Stimulated activated CD4-positive, alpha-beta T cell treated with anti-CD3 and anti-CD28 coated beads, Interleukin-12 subunit alpha, Interleukin-12 subunit beta, amount 100 ng/mL, for 24 hours (primary cell): ENCODE measurements around the gene CRISP1.
"Not testable (repeated sequence)": the region's sequence is repeated elsewhere in the genome, so short reads cannot be mapped to it uniquely, and the experiment has no call there.

Experiments used
- DNase-seq, 2 experiments: peaks; one replicate each; pipeline ENCODE4 v3.0.0-alpha.2; 2020; ENCODE audit warnings: low read depth in 2 of 2

CRISP1 gene, protein sequence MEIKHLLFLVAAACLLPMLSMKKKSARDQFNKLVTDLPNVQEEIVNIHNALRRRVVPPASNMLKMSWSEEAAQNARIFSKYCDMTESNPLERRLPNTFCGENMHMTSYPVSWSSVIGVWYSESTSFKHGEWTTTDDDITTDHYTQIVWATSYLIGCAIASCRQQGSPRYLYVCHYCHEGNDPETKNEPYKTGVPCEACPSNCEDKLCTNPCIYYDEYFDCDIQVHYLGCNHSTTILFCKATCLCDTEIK

GRCh38 chr6:49866485-49866943 is at the start of gene CRISP1:
Gene CRISP1, minus strand, starts transcription at chr6:49866535. Its CDS starts 9,135 bp downstream, at chr6:49857400.
- no peak for DNase-seq

- DNase-seq, result no peak
These were observed 48.7 kb upstream of the CRISP1 start for GRCh38 chr6:49915035-49915434.

DNA sequence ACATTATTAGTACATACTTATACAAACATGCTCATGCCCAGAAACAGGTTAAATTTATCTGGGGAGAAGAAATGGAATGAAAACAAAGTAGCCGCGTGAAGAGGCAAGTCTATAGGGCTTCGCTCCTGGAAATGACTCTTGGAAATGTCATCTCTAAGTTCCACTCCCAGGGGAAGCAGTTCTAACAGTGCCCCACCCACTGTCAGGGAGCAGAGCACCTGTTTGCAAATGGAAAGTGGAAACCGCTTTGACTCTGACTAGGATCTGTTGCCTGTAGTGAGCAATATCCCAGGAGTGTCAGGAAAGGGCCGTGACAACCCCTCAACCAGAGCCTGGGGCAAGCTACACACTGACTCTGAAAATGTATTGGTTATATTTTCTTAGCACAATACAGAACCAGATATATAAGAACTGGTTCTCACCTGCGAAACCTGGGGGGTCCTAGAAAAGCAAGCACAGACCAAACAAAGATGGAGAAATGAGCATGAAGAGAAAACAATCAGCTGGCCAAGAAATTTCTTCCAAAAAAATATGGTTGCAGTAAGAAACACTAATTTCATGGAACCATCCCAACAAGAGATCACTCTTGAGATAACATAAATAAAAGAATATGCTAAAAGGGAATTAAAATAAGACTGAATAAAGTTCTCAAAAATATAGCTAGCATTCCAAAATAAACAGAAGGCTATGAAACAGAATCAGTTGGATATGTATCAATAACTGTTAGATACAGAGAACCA is 47.5 kb upstream of the CRISP1 start:
- DNase-seq, result no peak

DNA sequence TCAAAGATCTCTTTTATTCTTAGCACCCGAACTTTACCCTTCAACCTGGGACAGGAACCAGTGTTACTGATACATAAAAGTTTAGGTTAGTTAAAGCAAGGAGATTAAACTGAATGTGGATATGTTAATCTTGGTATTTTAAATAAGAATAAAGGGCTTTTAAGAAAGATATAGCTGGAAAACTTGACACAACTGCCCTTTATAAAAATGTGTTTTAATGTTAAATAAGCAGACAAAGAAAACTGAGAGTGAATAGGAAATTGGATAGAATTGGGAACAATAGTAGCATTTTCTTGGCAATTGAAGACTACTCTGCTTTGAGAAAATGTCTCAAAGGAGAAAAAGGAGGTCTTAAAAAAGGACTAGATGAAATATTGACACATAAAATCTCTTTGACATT is 45.9 kb upstream of the CRISP1 start:
- DNase-seq, result no peak

- no peak for DNase-seq
These were observed 44.9 kb upstream of the CRISP1 start for GRCh38 chr6:49911252-49911651.

DNA sequence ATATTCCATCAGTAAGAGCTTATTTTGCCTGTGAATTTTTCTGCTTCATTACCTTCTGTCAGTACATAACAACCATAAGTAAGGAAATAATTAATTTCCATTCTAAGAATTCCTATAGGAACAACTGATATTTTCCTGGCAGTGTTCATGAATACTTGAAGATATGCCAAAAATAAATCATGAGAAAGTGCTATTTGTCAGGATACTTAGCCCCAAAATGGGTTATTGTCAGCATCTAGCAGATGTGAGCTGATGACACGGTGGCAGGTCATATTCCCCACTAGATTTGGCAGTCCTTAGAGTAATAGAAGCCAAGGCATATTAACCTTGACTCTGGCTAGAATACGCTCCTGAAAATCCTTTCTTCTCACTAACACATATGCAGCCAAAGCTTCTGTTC is 43.2 kb upstream of the CRISP1 start:
- DNase-seq, result no peak

- no peak for DNase-seq
These were observed 40.2 kb upstream of the CRISP1 start for GRCh38 chr6:49906526-49906925.

DNA sequence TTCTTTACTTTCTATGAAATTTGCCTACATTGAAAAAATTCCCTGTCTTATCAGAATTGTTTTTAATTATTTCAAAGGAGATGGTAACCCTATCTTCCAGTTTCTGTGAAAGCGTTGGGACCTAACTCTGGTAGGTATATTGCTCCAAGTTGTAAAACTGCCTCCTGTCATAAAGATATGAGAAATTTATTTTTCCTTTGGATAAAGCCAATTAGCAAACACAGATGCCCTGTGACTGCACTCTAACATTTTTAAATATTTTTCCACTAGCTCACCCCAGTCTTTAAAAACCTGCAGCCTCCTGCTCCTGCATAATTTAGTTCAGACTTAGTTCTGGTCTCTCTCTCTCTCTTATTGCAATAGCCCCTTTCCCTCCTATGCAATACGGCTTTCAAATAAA is 39.0 kb upstream of the CRISP1 start:
- no peak for DNase-seq

DNA sequence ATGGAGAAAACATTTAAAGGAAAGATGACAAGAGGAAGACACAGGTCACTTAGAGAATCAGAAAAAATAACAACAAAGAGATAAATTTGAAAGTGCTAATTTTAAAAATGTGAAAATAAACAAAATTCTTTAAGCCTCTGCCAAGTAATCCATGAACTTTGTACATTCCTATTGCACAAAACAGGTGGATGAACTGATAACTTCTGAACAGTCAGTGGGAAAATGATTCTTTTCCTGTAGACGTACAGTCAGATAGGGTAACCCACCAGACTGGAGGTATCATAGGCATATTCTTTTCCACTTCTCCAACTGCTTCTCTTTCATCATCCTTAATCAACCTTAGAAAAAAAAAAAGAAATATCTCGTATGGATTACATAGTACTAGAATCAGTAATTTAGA is 36.5 kb upstream of the CRISP1 start:
- no peak for DNase-seq

- DNase-seq, result no peak
These were observed 32.7 kb upstream of the CRISP1 start for GRCh38 chr6:49898904-49899566.

- not testable (repeated sequence) for DNase-seq
These were observed 29.2 kb upstream of the CRISP1 start for GRCh38 chr6:49895553-49895952.

GRCh38 chr6:49892280-49892679 is 25.9 kb upstream of the CRISP1 start:
- DNase-seq, result no peak

DNA sequence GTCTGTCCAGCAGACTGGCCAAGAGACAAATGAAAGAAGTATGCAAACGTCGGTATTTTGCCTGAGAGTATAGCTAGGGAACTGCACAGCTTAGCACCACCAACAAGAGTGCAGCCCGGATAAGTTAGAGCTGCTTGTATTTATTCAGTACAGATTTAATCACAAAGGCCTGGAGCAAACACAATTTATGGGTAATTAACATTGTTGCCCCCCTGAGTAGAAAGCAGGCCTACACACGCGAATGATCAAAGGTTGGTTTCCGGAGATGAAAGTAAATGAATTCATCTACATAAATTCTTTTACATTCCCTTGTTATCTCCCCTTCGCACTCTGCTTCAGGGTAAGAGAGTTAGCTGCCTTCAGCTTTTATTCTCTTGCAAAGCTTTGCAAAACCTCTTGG is 24.7 kb upstream of the CRISP1 start:
- DNase-seq, result no peak

DNA sequence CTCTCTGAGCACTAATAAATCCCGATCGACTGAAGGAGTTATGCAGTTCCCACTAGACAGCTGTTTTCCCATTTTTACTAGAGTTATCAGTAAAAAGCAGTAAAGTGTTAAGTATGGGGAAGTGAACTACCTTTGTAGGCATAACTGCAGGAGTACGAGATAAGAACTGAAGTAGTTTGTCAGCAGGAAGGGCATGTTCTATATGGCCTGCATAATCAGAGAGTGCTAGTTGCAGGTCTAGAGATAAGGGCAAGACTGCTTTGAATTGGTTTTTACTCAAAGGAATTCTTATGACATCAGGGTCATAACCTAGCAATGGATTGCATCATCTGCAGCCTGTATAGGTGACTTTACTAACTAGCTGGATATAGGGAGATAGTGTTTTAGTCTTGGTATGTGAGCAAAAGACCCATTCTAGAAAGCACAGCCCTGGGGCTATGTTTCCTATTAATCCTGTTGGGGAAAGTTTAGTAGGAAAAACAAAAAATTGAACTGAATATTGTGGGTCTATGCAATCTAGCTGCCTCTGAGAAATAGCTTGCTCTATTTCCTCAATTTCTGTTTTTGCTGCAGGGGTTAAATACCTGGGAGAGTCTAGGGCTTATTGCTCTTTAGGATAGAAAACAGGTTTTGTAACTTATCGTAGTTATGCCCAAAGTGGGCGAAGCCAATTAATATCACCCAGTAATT is 22.6 kb upstream of the CRISP1 start:
- DNase-seq, result no peak

GRCh38 chr6:49868951-49869529 is 2.7 kb upstream of the CRISP1 start:
- DNase-seq, result no peak

GRCh38 chr6:49856282-49856681 is 10.1 kb downstream of the CRISP1 start:
- no peak for DNase-seq

DNA sequence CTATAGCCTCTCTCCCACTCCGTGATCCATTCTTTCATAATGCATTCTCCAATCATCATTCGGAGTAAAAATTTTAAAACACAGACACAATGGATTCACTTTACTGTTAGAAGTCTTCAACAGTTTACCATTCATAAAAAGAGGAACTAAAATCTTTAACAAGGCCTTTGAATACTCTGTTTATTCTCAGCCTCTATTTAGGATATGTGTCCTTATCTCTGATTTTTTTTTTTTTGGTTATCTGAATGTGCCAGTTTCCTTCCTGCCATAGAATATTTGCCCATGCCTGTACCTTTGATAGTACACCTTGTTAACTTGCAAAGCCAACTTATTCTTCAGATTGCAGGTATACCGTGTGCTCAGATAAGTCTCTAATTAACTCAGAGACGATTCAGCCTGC is 11.1 kb downstream of the CRISP1 start:
- no peak for DNase-seq

DNA sequence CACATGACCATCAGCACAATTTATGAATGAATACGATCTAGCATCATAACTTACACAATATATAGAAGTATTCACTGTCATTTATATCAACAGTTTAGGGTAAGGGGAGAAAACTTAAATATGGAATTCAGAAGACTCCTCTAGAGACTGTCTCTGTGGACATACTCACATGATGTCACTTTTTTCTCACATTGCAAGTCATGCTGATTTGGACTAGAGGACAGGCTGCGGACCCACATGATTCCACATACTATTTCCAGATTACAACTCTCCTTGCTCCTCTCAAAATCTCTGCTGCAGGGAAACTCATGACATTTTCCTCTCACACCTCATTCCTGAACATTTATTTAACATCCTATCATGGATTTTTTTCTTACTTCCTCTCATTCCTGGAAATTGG is 13.4 kb downstream of the CRISP1 start:
- no peak for DNase-seq

GRCh38 chr6:49849213-49849907 is 17.0 kb downstream of the CRISP1 start:
- DNase-seq, result no peak

DNA sequence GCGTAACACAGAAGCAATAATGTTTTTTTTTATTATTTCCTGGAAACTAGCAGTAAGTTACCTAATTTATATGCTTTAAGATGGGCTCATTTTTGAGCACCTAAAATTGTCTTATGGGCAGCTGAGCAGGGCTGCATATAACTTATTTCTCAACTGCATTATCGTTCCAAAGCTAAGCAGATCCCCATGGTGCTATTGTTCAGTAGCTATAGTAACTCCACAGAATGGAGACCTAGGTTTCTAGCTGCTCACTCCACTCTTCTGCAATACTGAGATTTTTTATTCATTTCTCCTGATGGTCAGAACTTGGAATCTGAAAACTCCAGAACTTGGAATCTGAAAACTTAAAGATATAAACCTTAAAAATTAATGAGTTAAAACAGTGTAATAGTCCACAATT is 18.7 kb downstream of the CRISP1 start:
- no peak for DNase-seq

GRCh38 chr6:49847014-49847413 is 19.3 kb downstream of the CRISP1 start:
- DNase-seq, result no peak
